Measurements from ENCODE around the gene ETFB. TPM values are rescaled to one million over a fixed set of nuclear protein-coding genes. Genes with fewer than 3 reads are reported as not detected.

ETFB gene
- total and polyA plus RNA-seq, 9 of the 15 experiments (the other 6 are each of a cell fraction or from before 2014, with no cell fraction given): 18.1 to 143 (median 96.1) TPM

DNA sequence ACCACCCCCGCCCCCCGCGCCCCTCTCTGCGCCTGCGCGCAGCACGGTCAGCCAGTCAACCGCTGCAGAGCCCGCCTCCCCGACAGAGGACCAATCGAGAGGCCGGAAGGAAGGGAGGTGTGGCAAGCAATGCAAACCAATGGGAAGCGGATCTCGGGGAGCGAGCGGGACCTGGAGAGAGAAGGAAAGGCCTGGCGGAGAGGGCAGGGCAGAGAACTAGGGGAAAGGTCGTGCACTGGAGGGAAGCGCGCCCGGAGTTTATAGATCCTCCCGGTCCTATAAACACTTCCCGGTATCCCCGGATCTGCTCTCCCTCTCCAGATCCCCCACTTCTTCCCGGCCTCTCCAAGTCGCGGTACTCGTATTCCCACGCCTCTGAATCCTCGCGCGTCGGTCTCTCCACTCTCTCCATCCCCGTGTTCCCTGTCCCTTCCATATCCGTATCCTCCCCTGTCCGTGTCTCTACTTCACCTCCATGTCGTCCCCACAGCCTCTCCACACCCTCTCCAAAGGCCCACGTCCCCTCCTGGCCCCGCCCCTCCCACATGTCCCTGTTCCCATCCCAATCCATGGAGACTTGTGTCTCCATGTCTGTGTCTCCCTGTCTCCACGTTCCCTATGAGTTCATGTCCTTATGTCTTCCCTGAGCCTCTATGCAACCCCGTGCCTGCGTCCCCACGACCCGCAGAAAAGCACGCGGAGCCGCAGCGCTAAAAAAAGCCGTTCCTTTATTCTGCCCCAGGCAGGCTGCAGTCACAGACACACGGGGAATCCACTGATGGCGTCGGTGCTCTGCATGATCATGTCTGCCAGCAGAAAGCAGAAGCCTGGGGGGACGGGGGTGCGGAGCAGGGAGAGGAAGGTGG, 434 bp upstream of the ETFB start (continued):
- TF ChIP-seq ZBTB40 (IDR thresholded peaks at IDR 0.05) (peak; percentile 61), ZBTB40 (CRISPR knock-in tag; IDR thresholded peaks at IDR 0.05) (no peak), FOXJ3 (CRISPR knock-in tag; IDR thresholded peaks at IDR 0.05) (no peak), MAX (CRISPR knock-in tag; IDR thresholded peaks at IDR 0.05) (peak; percentile 12; the same call in 1 of the 2 replicates), ZNF639 (CRISPR knock-in tag; conservative IDR thresholded peaks at IDR 0.05 in 1 of 2, IDR thresholded peaks at IDR 0.05 in 1 of 2) (peak in 1 of 2 experiments; percentile 41; a peak in 2 of 4 replicates), DPF2 (IDR thresholded peaks at IDR 0.05) (peak; percentile 70), TBL1XR1 (IDR thresholded peaks at IDR 0.05; ENCODE audit: low read length in 2 of 2) (0 out of 4 replicates have a peak, but pooled peaks of 1 of the 2 experiments have one; percentile 11), ZBTB2 (IDR thresholded peaks at IDR 0.05) (peak; percentile 44; the same call in 1 of the 2 replicates), KAT2B (IDR thresholded peaks at IDR 0.05; ENCODE audit: low read depth, low read length) (no peak), KDM5B (IDR thresholded peaks at IDR 0.05; ENCODE audit: insufficient replicate concordance, low read depth, low read length) (peak; percentile 85), NR1H2 (CRISPR knock-in tag; IDR thresholded peaks at IDR 0.05) (0 out of 2 replicates have a peak, but pooled peaks have one; percentile 76), LARP7 (IDR thresholded peaks at IDR 0.05) (peak; percentile 96), PHB2 (IDR thresholded peaks at IDR 0.05; ENCODE audit: low read depth) (peak; percentile 68; the same call in 1 of the 2 replicates), TCFL5 (CRISPR knock-in tag; conservative IDR thresholded peaks at IDR 0.05) (no peak)

All from K562 (cell line).